ENCODE data around the gene REG1A. TPM values are rescaled to one million over a fixed set of nuclear protein-coding genes. Genes with fewer than 3 reads are reported as not detected.

Gene REG1A
- total RNA-seq, 1 experiment from 2014 or later = 4.8 TPM

GRCh38 chr2:79129260-79129659 is 9.0 kb downstream of the REG1A start (continued):
- TF ChIP-seq, protein P1, sequence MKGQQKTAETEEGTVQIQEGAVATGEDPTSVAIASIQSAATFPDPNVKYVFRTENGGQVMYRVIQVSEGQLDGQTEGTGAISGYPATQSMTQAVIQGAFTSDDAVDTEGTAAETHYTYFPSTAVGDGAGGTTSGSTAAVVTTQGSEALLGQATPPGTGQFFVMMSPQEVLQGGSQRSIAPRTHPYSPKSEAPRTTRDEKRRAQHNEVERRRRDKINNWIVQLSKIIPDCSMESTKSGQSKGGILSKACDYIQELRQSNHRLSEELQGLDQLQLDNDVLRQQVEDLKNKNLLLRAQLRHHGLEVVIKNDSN (CRISPR knock-in tag; IDR thresholded peaks at IDR 0.05) = no peak
- TF ChIP-seq ZSCAN18 (CRISPR knock-in tag; IDR thresholded peaks at IDR 0.05) = no peak
- TF ChIP-seq, protein P2, sequence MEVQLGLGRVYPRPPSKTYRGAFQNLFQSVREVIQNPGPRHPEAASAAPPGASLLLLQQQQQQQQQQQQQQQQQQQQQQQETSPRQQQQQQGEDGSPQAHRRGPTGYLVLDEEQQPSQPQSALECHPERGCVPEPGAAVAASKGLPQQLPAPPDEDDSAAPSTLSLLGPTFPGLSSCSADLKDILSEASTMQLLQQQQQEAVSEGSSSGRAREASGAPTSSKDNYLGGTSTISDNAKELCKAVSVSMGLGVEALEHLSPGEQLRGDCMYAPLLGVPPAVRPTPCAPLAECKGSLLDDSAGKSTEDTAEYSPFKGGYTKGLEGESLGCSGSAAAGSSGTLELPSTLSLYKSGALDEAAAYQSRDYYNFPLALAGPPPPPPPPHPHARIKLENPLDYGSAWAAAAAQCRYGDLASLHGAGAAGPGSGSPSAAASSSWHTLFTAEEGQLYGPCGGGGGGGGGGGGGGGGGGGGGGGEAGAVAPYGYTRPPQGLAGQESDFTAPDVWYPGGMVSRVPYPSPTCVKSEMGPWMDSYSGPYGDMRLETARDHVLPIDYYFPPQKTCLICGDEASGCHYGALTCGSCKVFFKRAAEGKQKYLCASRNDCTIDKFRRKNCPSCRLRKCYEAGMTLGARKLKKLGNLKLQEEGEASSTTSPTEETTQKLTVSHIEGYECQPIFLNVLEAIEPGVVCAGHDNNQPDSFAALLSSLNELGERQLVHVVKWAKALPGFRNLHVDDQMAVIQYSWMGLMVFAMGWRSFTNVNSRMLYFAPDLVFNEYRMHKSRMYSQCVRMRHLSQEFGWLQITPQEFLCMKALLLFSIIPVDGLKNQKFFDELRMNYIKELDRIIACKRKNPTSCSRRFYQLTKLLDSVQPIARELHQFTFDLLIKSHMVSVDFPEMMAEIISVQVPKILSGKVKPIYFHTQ (CRISPR knock-in tag; IDR thresholded peaks at IDR 0.05) = no peak
- TF ChIP-seq, protein P3, sequence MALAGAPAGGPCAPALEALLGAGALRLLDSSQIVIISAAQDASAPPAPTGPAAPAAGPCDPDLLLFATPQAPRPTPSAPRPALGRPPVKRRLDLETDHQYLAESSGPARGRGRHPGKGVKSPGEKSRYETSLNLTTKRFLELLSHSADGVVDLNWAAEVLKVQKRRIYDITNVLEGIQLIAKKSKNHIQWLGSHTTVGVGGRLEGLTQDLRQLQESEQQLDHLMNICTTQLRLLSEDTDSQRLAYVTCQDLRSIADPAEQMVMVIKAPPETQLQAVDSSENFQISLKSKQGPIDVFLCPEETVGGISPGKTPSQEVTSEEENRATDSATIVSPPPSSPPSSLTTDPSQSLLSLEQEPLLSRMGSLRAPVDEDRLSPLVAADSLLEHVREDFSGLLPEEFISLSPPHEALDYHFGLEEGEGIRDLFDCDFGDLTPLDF (CRISPR knock-in tag; IDR thresholded peaks at IDR 0.05) = no peak
- no peak for TF ChIP-seq FOXP1 (CRISPR knock-in tag; IDR thresholded peaks at IDR 0.05; ENCODE audit: borderline replicate concordance)
- no peak for TF ChIP-seq ZNF219 (CRISPR knock-in tag; IDR thresholded peaks at IDR 0.05; ENCODE audit: borderline replicate concordance)
- TF ChIP-seq MLX (CRISPR knock-in tag; IDR thresholded peaks at IDR 0.05) = no peak

- DNase-seq (ENCODE audit: low spot score) = no peak
- ChIA-PET CTCF (no interaction called here), POLR2A (no interaction called here)
- Mint-ChIP-seq H3K27ac (no peak overlapping the region), H3K36me3 (no peaks in the 10 kb centered on the region), H3K27me3 (ENCODE audit: low read depth) (no peaks in the 10 kb centered on the region), H3K4me3 (no peak overlapping the region), H3K4me1 (0 out of 2 replicates have a peak, but pooled peaks cover 3% of the 10 kb centered on the region), H3K9me3 (no peaks in the 10 kb centered on the region)
- no peak for ATAC-seq
- TF ChIP-seq HMGA2 (CRISPR knock-in tag; IDR thresholded peaks at IDR 0.05) = no peak
- no peak for TF ChIP-seq RORB (CRISPR knock-in tag; IDR thresholded peaks at IDR 0.05)
- no peak for TF ChIP-seq NFATC4 (CRISPR knock-in tag; IDR thresholded peaks at IDR 0.05)
- TF ChIP-seq ATF1 (CRISPR knock-in tag; IDR thresholded peaks at IDR 0.05) = no peak
- no peak for TF ChIP-seq ZNF671 (CRISPR knock-in tag; IDR thresholded peaks at IDR 0.05)
- TF ChIP-seq, protein P1 (CRISPR knock-in tag; IDR thresholded peaks at IDR 0.05) = no peak
- TF ChIP-seq, protein P4, sequence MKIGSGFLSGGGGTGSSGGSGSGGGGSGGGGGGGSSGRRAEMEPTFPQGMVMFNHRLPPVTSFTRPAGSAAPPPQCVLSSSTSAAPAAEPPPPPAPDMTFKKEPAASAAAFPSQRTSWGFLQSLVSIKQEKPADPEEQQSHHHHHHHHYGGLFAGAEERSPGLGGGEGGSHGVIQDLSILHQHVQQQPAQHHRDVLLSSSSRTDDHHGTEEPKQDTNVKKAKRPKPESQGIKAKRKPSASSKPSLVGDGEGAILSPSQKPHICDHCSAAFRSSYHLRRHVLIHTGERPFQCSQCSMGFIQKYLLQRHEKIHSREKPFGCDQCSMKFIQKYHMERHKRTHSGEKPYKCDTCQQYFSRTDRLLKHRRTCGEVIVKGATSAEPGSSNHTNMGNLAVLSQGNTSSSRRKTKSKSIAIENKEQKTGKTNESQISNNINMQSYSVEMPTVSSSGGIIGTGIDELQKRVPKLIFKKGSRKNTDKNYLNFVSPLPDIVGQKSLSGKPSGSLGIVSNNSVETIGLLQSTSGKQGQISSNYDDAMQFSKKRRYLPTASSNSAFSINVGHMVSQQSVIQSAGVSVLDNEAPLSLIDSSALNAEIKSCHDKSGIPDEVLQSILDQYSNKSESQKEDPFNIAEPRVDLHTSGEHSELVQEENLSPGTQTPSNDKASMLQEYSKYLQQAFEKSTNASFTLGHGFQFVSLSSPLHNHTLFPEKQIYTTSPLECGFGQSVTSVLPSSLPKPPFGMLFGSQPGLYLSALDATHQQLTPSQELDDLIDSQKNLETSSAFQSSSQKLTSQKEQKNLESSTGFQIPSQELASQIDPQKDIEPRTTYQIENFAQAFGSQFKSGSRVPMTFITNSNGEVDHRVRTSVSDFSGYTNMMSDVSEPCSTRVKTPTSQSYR (CRISPR knock-in tag; IDR thresholded peaks at IDR 0.05) = no peak
- no peak for TF ChIP-seq SMAD4 (CRISPR knock-in tag; IDR thresholded peaks at IDR 0.05)
- TF ChIP-seq SOX15 (CRISPR knock-in tag; IDR thresholded peaks at IDR 0.05) = no peak
- TF ChIP-seq NFE2L1 (CRISPR knock-in tag; IDR thresholded peaks at IDR 0.05) = no peak
- TF ChIP-seq ELF4 (CRISPR knock-in tag; IDR thresholded peaks at IDR 0.05; ENCODE audit: low read depth) = no peak
- no peak for TF ChIP-seq RELA (CRISPR knock-in tag; IDR thresholded peaks at IDR 0.05; ENCODE audit: borderline replicate concordance)
- TF ChIP-seq MLX (CRISPR knock-in tag; IDR thresholded peaks at IDR 0.05) = no peak
- no peak for TF ChIP-seq IRF2 (CRISPR knock-in tag; IDR thresholded peaks at IDR 0.05; ENCODE audit: borderline replicate concordance, low read depth)
- TF ChIP-seq ESRRA (CRISPR knock-in tag; IDR thresholded peaks at IDR 0.05; ENCODE audit: borderline replicate concordance) = no peak
- TF ChIP-seq, protein P5, sequence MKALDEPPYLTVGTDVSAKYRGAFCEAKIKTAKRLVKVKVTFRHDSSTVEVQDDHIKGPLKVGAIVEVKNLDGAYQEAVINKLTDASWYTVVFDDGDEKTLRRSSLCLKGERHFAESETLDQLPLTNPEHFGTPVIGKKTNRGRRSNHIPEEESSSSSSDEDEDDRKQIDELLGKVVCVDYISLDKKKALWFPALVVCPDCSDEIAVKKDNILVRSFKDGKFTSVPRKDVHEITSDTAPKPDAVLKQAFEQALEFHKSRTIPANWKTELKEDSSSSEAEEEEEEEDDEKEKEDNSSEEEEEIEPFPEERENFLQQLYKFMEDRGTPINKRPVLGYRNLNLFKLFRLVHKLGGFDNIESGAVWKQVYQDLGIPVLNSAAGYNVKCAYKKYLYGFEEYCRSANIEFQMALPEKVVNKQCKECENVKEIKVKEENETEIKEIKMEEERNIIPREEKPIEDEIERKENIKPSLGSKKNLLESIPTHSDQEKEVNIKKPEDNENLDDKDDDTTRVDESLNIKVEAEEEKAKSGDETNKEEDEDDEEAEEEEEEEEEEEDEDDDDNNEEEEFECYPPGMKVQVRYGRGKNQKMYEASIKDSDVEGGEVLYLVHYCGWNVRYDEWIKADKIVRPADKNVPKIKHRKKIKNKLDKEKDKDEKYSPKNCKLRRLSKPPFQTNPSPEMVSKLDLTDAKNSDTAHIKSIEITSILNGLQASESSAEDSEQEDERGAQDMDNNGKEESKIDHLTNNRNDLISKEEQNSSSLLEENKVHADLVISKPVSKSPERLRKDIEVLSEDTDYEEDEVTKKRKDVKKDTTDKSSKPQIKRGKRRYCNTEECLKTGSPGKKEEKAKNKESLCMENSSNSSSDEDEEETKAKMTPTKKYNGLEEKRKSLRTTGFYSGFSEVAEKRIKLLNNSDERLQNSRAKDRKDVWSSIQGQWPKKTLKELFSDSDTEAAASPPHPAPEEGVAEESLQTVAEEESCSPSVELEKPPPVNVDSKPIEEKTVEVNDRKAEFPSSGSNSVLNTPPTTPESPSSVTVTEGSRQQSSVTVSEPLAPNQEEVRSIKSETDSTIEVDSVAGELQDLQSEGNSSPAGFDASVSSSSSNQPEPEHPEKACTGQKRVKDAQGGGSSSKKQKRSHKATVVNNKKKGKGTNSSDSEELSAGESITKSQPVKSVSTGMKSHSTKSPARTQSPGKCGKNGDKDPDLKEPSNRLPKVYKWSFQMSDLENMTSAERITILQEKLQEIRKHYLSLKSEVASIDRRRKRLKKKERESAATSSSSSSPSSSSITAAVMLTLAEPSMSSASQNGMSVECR (CRISPR knock-in tag; IDR thresholded peaks at IDR 0.05; ENCODE audit: borderline replicate concordance) = no peak
These were observed 9.5 kb downstream of the REG1A start for GRCh38 chr2:79129804-79130203.
